ENCODE measurements around the gene DDAH1. TPM values are rescaled to one million over a fixed set of nuclear protein-coding genes. Genes with fewer than 3 reads are reported as not detected.
A peak's percentile ranks its signal among the peaks of the same experiment; 100 is the strongest.

Gene DDAH1
- total and polyA plus RNA-seq, 2 experiments from 2014 or later, result 19.5 to 49.8 TPM

DNA sequence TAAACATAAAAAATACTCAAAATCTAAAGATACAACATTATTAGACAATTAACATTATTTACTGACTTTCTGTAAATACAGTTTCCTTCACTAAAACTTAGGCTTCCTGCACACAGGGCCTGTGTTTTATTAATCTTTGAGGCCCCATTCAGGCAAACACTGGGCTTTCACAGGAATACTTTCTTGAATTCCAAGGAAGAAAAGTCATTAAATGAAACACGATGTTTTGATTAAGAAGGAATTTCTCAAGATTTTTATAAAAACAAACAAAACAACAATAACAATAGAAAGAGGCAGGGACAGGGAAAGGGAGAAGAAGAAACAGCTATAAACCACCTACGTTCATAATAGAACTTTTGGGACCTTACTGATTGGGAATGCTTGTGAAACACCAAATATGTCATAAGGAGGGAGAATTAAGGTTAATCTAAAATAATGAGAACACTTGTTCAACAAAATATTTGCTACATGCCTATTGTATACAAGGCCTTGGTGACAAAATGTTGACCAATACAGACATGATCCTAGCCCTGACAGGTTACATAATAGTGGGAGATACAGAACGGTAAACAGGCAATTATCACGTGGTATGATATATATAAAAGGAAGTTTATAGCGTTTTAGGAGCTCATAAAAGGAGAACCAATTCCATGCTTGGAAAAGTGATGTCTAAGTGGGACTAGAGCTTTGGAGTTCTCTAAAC lies 3.6 kb downstream of the DDAH1 start:
- Histone ChIP-seq H2AFZ (no peak overlapping the region), H3K79me2 (peaks cover 70% of the 10 kb centered on the region), H4K20me1 (ENCODE audit: insufficient read depth, poor library complexity, severe bottlenecking) (no peaks in the 10 kb centered on the region), H3K27me3 (no peaks in the 10 kb centered on the region), H3K4me3 (no peak overlapping the region), H3K9me2 (replicated peaks; ENCODE audit: insufficient read depth) (no peaks in the 10 kb centered on the region), H3K27ac (peak overlapping the region; percentile 65), H3K36me3 (replicated peaks; ENCODE audit: insufficient read depth, low read depth) (no peaks in the 10 kb centered on the region), H3K9me3 (ENCODE audit: low read depth) (no peaks in the 10 kb centered on the region), H3K4me2 (peak overlapping the region; percentile 24), H3K4me1 (ENCODE audit: insufficient read depth) (peaks cover 36% of the 10 kb centered on the region)
- TF ChIP-seq EZH2phosphoT487 (IDR thresholded peaks at IDR 0.05; ENCODE audit: low read depth, severe bottlenecking, unreplicated experiment) (no peak), EZH2 (IDR thresholded peaks at IDR 0.05; ENCODE audit: borderline replicate concordance) (no peak)
- TF ChIP-seq, protein P1, sequence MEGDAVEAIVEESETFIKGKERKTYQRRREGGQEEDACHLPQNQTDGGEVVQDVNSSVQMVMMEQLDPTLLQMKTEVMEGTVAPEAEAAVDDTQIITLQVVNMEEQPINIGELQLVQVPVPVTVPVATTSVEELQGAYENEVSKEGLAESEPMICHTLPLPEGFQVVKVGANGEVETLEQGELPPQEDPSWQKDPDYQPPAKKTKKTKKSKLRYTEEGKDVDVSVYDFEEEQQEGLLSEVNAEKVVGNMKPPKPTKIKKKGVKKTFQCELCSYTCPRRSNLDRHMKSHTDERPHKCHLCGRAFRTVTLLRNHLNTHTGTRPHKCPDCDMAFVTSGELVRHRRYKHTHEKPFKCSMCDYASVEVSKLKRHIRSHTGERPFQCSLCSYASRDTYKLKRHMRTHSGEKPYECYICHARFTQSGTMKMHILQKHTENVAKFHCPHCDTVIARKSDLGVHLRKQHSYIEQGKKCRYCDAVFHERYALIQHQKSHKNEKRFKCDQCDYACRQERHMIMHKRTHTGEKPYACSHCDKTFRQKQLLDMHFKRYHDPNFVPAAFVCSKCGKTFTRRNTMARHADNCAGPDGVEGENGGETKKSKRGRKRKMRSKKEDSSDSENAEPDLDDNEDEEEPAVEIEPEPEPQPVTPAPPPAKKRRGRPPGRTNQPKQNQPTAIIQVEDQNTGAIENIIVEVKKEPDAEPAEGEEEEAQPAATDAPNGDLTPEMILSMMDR (IDR thresholded peaks at IDR 0.05; ENCODE audit: poor library complexity), result no peak
- no peak for DNase-seq (ENCODE audit: low spot score)
- WGBS (ENCODE audit: low lambda C conversion rate, missing lambda C conversion rate), result 35% methylated on average over 5 of the region's 5 CpGs

DNA sequence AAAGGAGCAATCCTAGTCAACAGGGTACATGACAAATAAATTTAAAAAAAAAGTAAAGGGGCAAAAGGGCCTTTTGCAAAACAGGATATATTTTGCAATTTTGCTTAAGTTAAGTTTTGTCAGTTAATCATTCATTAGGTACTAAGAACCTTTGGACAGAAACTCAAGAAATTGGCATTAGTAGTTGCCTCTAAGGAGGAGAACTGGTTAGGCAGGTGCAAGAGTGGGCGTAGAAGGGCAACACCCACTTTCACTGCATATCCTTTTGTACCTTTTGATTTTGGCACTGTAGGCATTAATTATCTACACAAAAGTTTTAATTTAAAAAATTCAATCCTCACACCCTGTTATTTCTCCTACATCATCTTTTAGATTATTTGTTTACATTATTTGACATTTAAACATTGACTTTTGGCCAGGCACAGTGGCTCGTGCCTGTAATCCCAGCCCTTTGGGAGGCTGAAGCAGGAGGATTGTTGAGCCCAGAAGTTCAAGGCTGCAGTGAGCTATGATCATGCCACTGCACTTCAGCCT lies 4.3 kb downstream of the DDAH1 start:
- no peaks in the 10 kb centered on the region for H3K9me2 ChIP-seq (replicated peaks; ENCODE audit: insufficient read depth)
- H3K9me3 ChIP-seq (ENCODE audit: low read depth), result no peaks in the 10 kb centered on the region
- peak; percentile 50 for DNase-seq (ENCODE audit: low spot score)
- H3K79me2 ChIP-seq, result peaks cover 78% of the 10 kb centered on the region
- H3K4me3 ChIP-seq, result no peak overlapping the region
- TF ChIP-seq EZH2 (IDR thresholded peaks at IDR 0.05; ENCODE audit: borderline replicate concordance) (no peak), EZH2phosphoT487 (IDR thresholded peaks at IDR 0.05; ENCODE audit: low read depth, severe bottlenecking, unreplicated experiment) (no peak)
- TF ChIP-seq, protein P1 (IDR thresholded peaks at IDR 0.05; ENCODE audit: poor library complexity), result no peak
- no peaks in the 10 kb centered on the region for H4K20me1 ChIP-seq (ENCODE audit: insufficient read depth, poor library complexity, severe bottlenecking)
- H3K4me2 ChIP-seq, result peak overlapping the region; percentile 24
- no peak overlapping the region for H2AFZ ChIP-seq
- 60% methylated on average over 2 of the region's 2 CpGs for WGBS (ENCODE audit: low lambda C conversion rate, missing lambda C conversion rate)
- peaks cover 30% of the 10 kb centered on the region for H3K4me1 ChIP-seq (ENCODE audit: insufficient read depth)
- peak overlapping the region; percentile 65 for H3K27ac ChIP-seq
- no peaks in the 10 kb centered on the region for H3K27me3 ChIP-seq
- no peaks in the 10 kb centered on the region for H3K36me3 ChIP-seq (replicated peaks; ENCODE audit: insufficient read depth, low read depth)

DNA sequence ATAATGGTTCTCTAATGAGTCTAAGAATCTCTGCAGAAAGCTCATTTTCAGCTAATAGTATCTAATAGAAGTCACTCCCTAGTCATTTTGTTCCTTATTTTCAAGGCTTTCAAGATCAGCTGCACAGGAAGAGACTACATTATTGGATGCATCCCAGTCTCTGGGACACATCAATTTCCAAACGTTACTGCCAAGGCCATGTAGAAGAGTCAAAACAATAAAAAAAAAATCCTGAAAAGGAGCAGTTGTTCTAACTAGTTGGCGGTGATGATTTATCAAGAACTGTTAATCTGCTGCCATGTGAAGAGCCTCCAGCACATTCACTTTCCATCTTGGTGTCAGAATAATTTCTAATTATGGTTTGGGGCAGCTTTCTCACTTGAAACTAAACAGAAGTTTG lies 5.7 kb downstream of the DDAH1 start:
- no peak overlapping the region for H3K4me2 ChIP-seq
- H3K79me2 ChIP-seq, result peaks cover 90% of the 10 kb centered on the region
- DNase-seq (ENCODE audit: low spot score), result no peak
- peak overlapping the region; percentile 65 for H3K27ac ChIP-seq
- 34% methylated on average over 2 of the region's 2 CpGs for WGBS (ENCODE audit: low lambda C conversion rate, missing lambda C conversion rate)
- no peak overlapping the region for H2AFZ ChIP-seq
- no peaks in the 10 kb centered on the region for H3K9me2 ChIP-seq (replicated peaks; ENCODE audit: insufficient read depth)
- no peaks in the 10 kb centered on the region for H3K9me3 ChIP-seq (ENCODE audit: low read depth)
- no peak for TF ChIP-seq EZH2 (IDR thresholded peaks at IDR 0.05; ENCODE audit: borderline replicate concordance)
- TF ChIP-seq, protein P1 (IDR thresholded peaks at IDR 0.05; ENCODE audit: poor library complexity), result no peak
- no peak for TF ChIP-seq EZH2phosphoT487 (IDR thresholded peaks at IDR 0.05; ENCODE audit: low read depth, severe bottlenecking, unreplicated experiment)
- H3K27me3 ChIP-seq, result no peaks in the 10 kb centered on the region
- no peak overlapping the region for H3K4me3 ChIP-seq
- no peaks in the 10 kb centered on the region for H3K36me3 ChIP-seq (replicated peaks; ENCODE audit: insufficient read depth, low read depth)
- H3K4me1 ChIP-seq (ENCODE audit: insufficient read depth), result peaks cover 27% of the 10 kb centered on the region
- H4K20me1 ChIP-seq (ENCODE audit: insufficient read depth, poor library complexity, severe bottlenecking), result no peaks in the 10 kb centered on the region
